Psoas muscle (tissue), 8 donors: ENCODE measurements around the gene SMAP1. TPM values are rescaled to one million over a fixed set of nuclear protein-coding genes. Genes with fewer than 3 reads are reported as not detected.
A peak's percentile ranks its signal among the peaks of the same experiment; 100 is the strongest.

Experiments
- ATAC-seq, 4 donors: fragments of 200-7000 bp; cut with Tn5 transposase; one replicate each; pipeline ENCODE4 v1.9.1; 2020; ENCODE audit warnings: moderate library complexity in 3 of 4, mild to moderate bottlenecking in 2 of 4
- DNase-seq, 2 donors: peaks; one replicate each; pipeline ENCODE4 v3.0.0-alpha.2; 2020
- H3K27ac ChIP-seq: fragments of 200-600 bp; one replicate; pipeline ENCODE4 v1.8.0; 2022
- H3K27me3 ChIP-seq, 3 donors: fragments of 200-600 bp in 1 of 3; one replicate each; pipeline versions ENCODE4 v1.6.1 to v1.8.0; 2013 to 2022; ENCODE audit warnings: low read length in 2 of 3, mild to moderate bottlenecking in 2 of 3, moderate library complexity in 1 of 3; ENCODE audit not compliant: insufficient read depth in 3 of 3
- H3K36me3 ChIP-seq, 2 donors: fragments of 200-600 bp in 1 of 2; one replicate each; pipeline versions ENCODE4 v1.6.1 to v1.8.0; 2013 to 2022; ENCODE audit warnings: low read depth in 1 of 2, mild to moderate bottlenecking in 1 of 2, moderate library complexity in 1 of 2; ENCODE audit not compliant: insufficient read depth in 1 of 2
- H3K4me1 ChIP-seq: fragments of 200-600 bp; one replicate; pipeline ENCODE4 v1.8.0; 2022
- H3K4me3 ChIP-seq: fragments of 200-600 bp; one replicate; pipeline ENCODE4 v1.8.0; 2022; ENCODE audit warnings: mild to moderate bottlenecking
- H3K9me3 ChIP-seq: fragments of 200-600 bp; one replicate; pipeline ENCODE4 v1.8.0; 2022
- CTCF ChIP-seq: fragments of 200-600 bp; IDR thresholded peaks from one replicate; pipeline ENCODE4 v1.8.0; 2022; ENCODE audit warnings: antibody characterized with exemption
- WGBS, 3 donors: extraction: QIAGEN DNeasy Blood & Tissue Kit; methylation state at CpG; one replicate each; pipeline versions ENCODE4 v1.1.6 to v1.1.7; 2013; 5-methylcytosine and 5-hydroxymethylcytosine counted together
- intact Hi-C, 2 donors: fragments of 100-400 bp; cut with DNase I; formaldehyde crosslinking; loops; one replicate each; pipeline versions ENCODE4 v1.11.0 to v1.14.2; 2022
- polyA plus RNA-seq, 3 donors: library from polyadenylated mRNA; stranded (reverse); fragments of 200-250 nt; gene quantifications; one replicate each; pipeline ENCODE4 v1.2.3, GENCODE V29; 2013
- total RNA-seq, 4 donors: library from RNA; stranded (reverse); fragmentation: NEBNext Ultra II Directional in 2 of 4; extraction: Animal tissue kit (Norgen Biotek cat#: 25700) in 2 of 4; gene quantifications; one replicate each; pipeline versions ENCODE4 v1.2.1 to v1.2.4, GENCODE V29; 2021 to 2023
- donor health status: healthy with polysubstance abuse.
- donor health status: DM: no; HTN: no; CAD: no; lungs with moderate emphysema.
- donor health status: Bipolar disorder and iron deficiency.
- donor health status: healthy.
- donor health status: DM: yes; HTN: yes; CAD: no.
- donor health status: DM: no; HTN: no; CAD: no.
- donor health status: DM: no; HTN: no; CAD: no.
- donor health status: DM: yes; HTN: yes; CAD: no.

Gene SMAP1
- total and polyA plus RNA-seq, 7 donors: 19.0 to 40.2 (median 24.0) TPM

- H3K27me3 ChIP-seq: no peaks in the 10 kb centered on the region
- intact Hi-C loops: no loop called here
- H3K27ac ChIP-seq: no peak overlapping the region
- 72 to 77% (median 76%) methylated on average over 5 of the region's 5 CpGs for WGBS, 3 donors
- H3K9me3 ChIP-seq: peaks cover 15% of the 10 kb centered on the region
- no peak for TF ChIP-seq CTCF
- H3K4me1 ChIP-seq: peaks cover 13% of the 10 kb centered on the region
- DNase-seq (no peak), ATAC-seq (peak in 1 of 4 donors; percentile 27)
- no peak overlapping the region for H3K4me3 ChIP-seq
- H3K36me3 ChIP-seq: no peaks in the 10 kb centered on the region
Observed at GRCh38 chr6:70717038-70717801, 49.5 kb downstream of the SMAP1 start.

GRCh38 chr6:70724524-70724923 is 56.8 kb downstream of the SMAP1 start:
- ATAC-seq (no peak), DNase-seq (no peak)
- Histone ChIP-seq H3K4me1 (peaks cover 3% of the 10 kb centered on the region), H3K9me3 (no peaks in the 10 kb centered on the region), H3K36me3 (no peaks in the 10 kb centered on the region), H3K27ac (no peak overlapping the region), H3K27me3 (no peaks in the 10 kb centered on the region), H3K4me3 (no peak overlapping the region)
- TF ChIP-seq CTCF: no peak
- WGBS, 3 donors: 75 to 92% (median 76%) methylated on average over 2 of the region's 2 CpGs
- intact Hi-C loops: no loop called here

GRCh38 chr6:70725817-70726415 is 58.2 kb downstream of the SMAP1 start:
- Histone ChIP-seq H3K4me1 (peaks cover 14% of the 10 kb centered on the region), H3K9me3 (no peaks in the 10 kb centered on the region), H3K36me3 (no peaks in the 10 kb centered on the region), H3K4me3 (no peak overlapping the region), H3K27ac (no peak overlapping the region), H3K27me3 (no peaks in the 10 kb centered on the region)
- ATAC-seq (no peak), DNase-seq (no peak)
- WGBS, 3 donors: 71 to 77% (median 76%) methylated on average over 3 of the region's 3 CpGs
- intact Hi-C loops: no loop called here
- TF ChIP-seq CTCF: no peak

- Histone ChIP-seq H3K27me3 (no peaks in the 10 kb centered on the region), H3K9me3 (no peaks in the 10 kb centered on the region), H3K4me3 (no peak overlapping the region), H3K27ac (no peak overlapping the region), H3K36me3 (peaks cover 0 to 6% of the 10 kb centered on the region in 2 donors), H3K4me1 (peaks cover 41% of the 10 kb centered on the region)
- DNase-seq: no peak
- no peak for TF ChIP-seq CTCF
- ATAC-seq: no peak
- WGBS, 3 donors: 86 to 89% (median 87%) methylated on average over 10 of the region's 10 CpGs
- intact Hi-C loops: no loop called here
Observed at GRCh38 chr6:70734381-70734780, 66.7 kb downstream of the SMAP1 start.
